Vagina (tissue), 2 donors: ENCODE data around the gene KRT24. TPM values are rescaled to one million over a fixed set of nuclear protein-coding genes. Genes with fewer than 3 reads are reported as not detected.

Source experiments
- DNase-seq, 2 donors: peaks; one replicate each; pipeline ENCODE4 v3.0.0-alpha.2; 2017; ENCODE audit errors: extremely low spot score in 2 of 2
- H3K27ac ChIP-seq: fragments of 200-600 bp; sonication (generic); one replicate; pipeline ENCODE4 v1.5.1; 2019
- H3K27me3 ChIP-seq: fragments of 200-600 bp; sonication (generic); one replicate; pipeline ENCODE4 v1.5.1; 2019
- H3K36me3 ChIP-seq, 2 donors: fragments of 200-600 bp; sonication (generic); one replicate each; pipeline ENCODE4 v1.5.1; 2017 to 2019
- H3K4me1 ChIP-seq: fragments of 200-600 bp; sonication (generic); one replicate; pipeline ENCODE4 v1.5.1; 2019
- H3K4me3 ChIP-seq, 2 donors: fragments of 200-600 bp; sonication (generic); 1 replicate in 1 of 2; 2 replicates in 1 of 2; pipeline ENCODE4 v1.5.1; 2016 to 2019
- H3K9me3 ChIP-seq: fragments of 200-600 bp; sonication (generic); one replicate; pipeline ENCODE4 v1.5.1; 2019
- CTCF ChIP-seq, 3 experiments: fragments of 450-650 bp in 2 of 3; fragments of 200-600 bp in 1 of 3; sonication (generic) in 1 of 3; IDR thresholded peaks; one replicate each; pipeline ENCODE4 v1.5.1; 2017 to 2019; ENCODE audit warnings: antibody characterized with exemption in 3 of 3, mild to moderate bottlenecking in 2 of 3, moderate library complexity in 2 of 3
- POLR2A ChIP-seq, 2 donors: fragments of 450-650 bp; IDR thresholded peaks; one replicate each; pipeline ENCODE4 v1.6.1; 2017; ENCODE audit warnings: antibody characterized with exemption in 2 of 2, mild to moderate bottlenecking in 2 of 2, moderate library complexity in 2 of 2
- POLR2AphosphoS5 ChIP-seq, 2 donors: sonication (generic); formaldehyde crosslinking; IDR thresholded peaks; one replicate each; pipeline ENCODE4 v1.9.0; 2017; ENCODE audit warnings: antibody characterized with exemption in 2 of 2, mild to moderate bottlenecking in 2 of 2, low read depth in 1 of 2; ENCODE audit not compliant: insufficient read depth in 1 of 2
- intact Hi-C: fragments of 100-400 bp; cut with DNase I; formaldehyde crosslinking; loops from one replicate; pipeline ENCODE4 v1.15.1; 2023
- total RNA-seq: library from RNA; depleted of rRNA; stranded (reverse); fragments of >200 nt; gene quantifications from one replicate; pipeline ENCODE4 v1.2.3, GENCODE V29; 2016

The KRT24 gene
- total RNA-seq, 1 donor from 2014 or later = 1.5 TPM

GRCh38 chr17:40687106-40687505, 16.4 kb downstream of the KRT24 start:
- Histone ChIP-seq H3K36me3 (no peaks in the 10 kb centered on the region), H3K9me3 (no peaks in the 10 kb centered on the region), H3K27ac (no peak overlapping the region), H3K4me3 (no peak overlapping the region), H3K27me3 (no peaks in the 10 kb centered on the region), H3K4me1 (no peaks in the 10 kb centered on the region)
- intact Hi-C loops = no loop called here
- no peak for DNase-seq
- TF ChIP-seq POLR2AphosphoS5 (IDR thresholded peaks at IDR 0.05; ENCODE audit: insufficient read depth in 1 of 2, low read depth in 1 of 2) (no peak), POLR2A (IDR thresholded peaks at IDR 0.05) (no peak), CTCF (IDR thresholded peaks at IDR 0.05) (no peak)

- no peaks in the 10 kb centered on the region for H3K27me3 ChIP-seq
- intact Hi-C loops = no loop called here
- no peak overlapping the region for H3K4me3 ChIP-seq
- DNase-seq = no peak
- H3K4me1 ChIP-seq = no peaks in the 10 kb centered on the region
- H3K36me3 ChIP-seq = no peaks in the 10 kb centered on the region
- H3K27ac ChIP-seq = no peak overlapping the region
- TF ChIP-seq CTCF (IDR thresholded peaks at IDR 0.05) = no peak
- no peaks in the 10 kb centered on the region for H3K9me3 ChIP-seq
Measured at GRCh38 chr17:40686192-40686591, 17.4 kb downstream of the KRT24 start.

- intact Hi-C loops = no loop called here
- no peak overlapping the region for H3K27ac ChIP-seq
Measured at GRCh38 chr17:40680998-40681397, 22.6 kb downstream of the KRT24 start.

GRCh38 chr17:40679523-40679907, 24.0 kb downstream of the KRT24 start:
- H3K36me3 ChIP-seq = no peaks in the 10 kb centered on the region
- H3K4me1 ChIP-seq = no peaks in the 10 kb centered on the region
- TF ChIP-seq POLR2AphosphoS5 (IDR thresholded peaks at IDR 0.05; ENCODE audit: insufficient read depth in 1 of 2, low read depth in 1 of 2) = no peak
- no peak for TF ChIP-seq CTCF (IDR thresholded peaks at IDR 0.05)
- no peak for TF ChIP-seq POLR2A (IDR thresholded peaks at IDR 0.05)
- no peaks in the 10 kb centered on the region for H3K9me3 ChIP-seq
- H3K27ac ChIP-seq = no peak overlapping the region
- no peak for DNase-seq
- intact Hi-C loops = no loop called here
- H3K4me3 ChIP-seq = no peak overlapping the region
- no peaks in the 10 kb centered on the region for H3K27me3 ChIP-seq

More at GRCh38 chr17:40680998-40681397, 22.6 kb downstream of the KRT24 start:
- Histone ChIP-seq H3K4me1 (no peaks in the 10 kb centered on the region), H3K27me3 (no peaks in the 10 kb centered on the region), H3K36me3 (no peaks in the 10 kb centered on the region), H3K4me3 (no peak overlapping the region), H3K9me3 (no peaks in the 10 kb centered on the region)
- DNase-seq = no peak
- no peak for TF ChIP-seq POLR2A (IDR thresholded peaks at IDR 0.05)
- no peak for TF ChIP-seq CTCF (IDR thresholded peaks at IDR 0.05)
- TF ChIP-seq POLR2AphosphoS5 (IDR thresholded peaks at IDR 0.05; ENCODE audit: insufficient read depth in 1 of 2, low read depth in 1 of 2) = no peak

GRCh38 chr17:40678902-40679522, 24.5 kb downstream of the KRT24 start:
- H3K27ac ChIP-seq = no peak overlapping the region
- no peaks in the 10 kb centered on the region for H3K36me3 ChIP-seq
- H3K9me3 ChIP-seq = no peaks in the 10 kb centered on the region
- H3K4me1 ChIP-seq = no peaks in the 10 kb centered on the region
- H3K27me3 ChIP-seq = no peaks in the 10 kb centered on the region
- TF ChIP-seq POLR2A (IDR thresholded peaks at IDR 0.05) (no peak), POLR2AphosphoS5 (IDR thresholded peaks at IDR 0.05; ENCODE audit: insufficient read depth in 1 of 2, low read depth in 1 of 2) (no peak), CTCF (IDR thresholded peaks at IDR 0.05) (no peak)
- DNase-seq = no peak
- intact Hi-C loops = no loop called here
- H3K4me3 ChIP-seq = no peak overlapping the region
